Duodenal mucosa (tissue), 2 donors: Measurements from ENCODE around the gene NTRK2.

Source experiments
- H3K27ac ChIP-seq: one replicate; pipeline ENCODE4 v1.7.0; 2013; ENCODE audit warnings: low read depth, low read length
- H3K27me3 ChIP-seq, 2 donors: one replicate each; pipeline ENCODE4 v1.7.0; 2013; ENCODE audit warnings: low read length in 2 of 2, control low read depth in 1 of 2; ENCODE audit not compliant: insufficient read depth in 2 of 2, control insufficient read depth in 1 of 2
- H3K36me3 ChIP-seq, 2 donors: one replicate each; pipeline ENCODE4 v1.7.0; 2013; ENCODE audit warnings: low read length in 2 of 2, control low read depth in 1 of 2; ENCODE audit not compliant: insufficient read depth in 2 of 2, control insufficient read depth in 1 of 2
- H3K4me1 ChIP-seq, 2 donors: one replicate each; pipeline ENCODE4 v1.7.0; 2013; ENCODE audit warnings: low read length in 2 of 2, control low read depth in 1 of 2; ENCODE audit not compliant: insufficient read depth in 2 of 2, control insufficient read depth in 1 of 2
- H3K4me3 ChIP-seq, 2 donors: one replicate each; pipeline ENCODE4 v1.7.0; 2013; ENCODE audit warnings: low read length in 2 of 2, low read depth in 1 of 2
- H3K9ac ChIP-seq, 2 donors: one replicate each; pipeline ENCODE4 v1.7.0; 2013; ENCODE audit warnings: low read length in 2 of 2, low read depth in 1 of 2
- H3K9me3 ChIP-seq, 2 donors: one replicate each; pipeline ENCODE4 v1.7.0; 2013; ENCODE audit warnings: low read length in 2 of 2, control low read depth in 1 of 2; ENCODE audit not compliant: control insufficient read depth in 1 of 2

The NTRK2 gene

GRCh38 chr9:84785792-84786547 lies 116.4 kb downstream of the NTRK2 start:
- Histone ChIP-seq H3K9me3 (no peaks in the 10 kb centered on the region), H3K27ac (no peak overlapping the region), H3K4me3 (no peak overlapping the region), H3K27me3 (no peaks in the 10 kb centered on the region), H3K36me3 (no peaks in the 10 kb centered on the region), H3K4me1 (no peaks in the 10 kb centered on the region), H3K9ac (no peak overlapping the region)

GRCh38 chr9:84788803-84789462 lies 119.4 kb downstream of the NTRK2 start:
- Histone ChIP-seq H3K4me1 (no peaks in the 10 kb centered on the region), H3K27ac (no peak overlapping the region), H3K4me3 (no peak overlapping the region), H3K9ac (no peak overlapping the region), H3K36me3 (no peaks in the 10 kb centered on the region), H3K27me3 (no peaks in the 10 kb centered on the region), H3K9me3 (no peaks in the 10 kb centered on the region)

GRCh38 chr9:84789463-84789830 lies 119.9 kb downstream of the NTRK2 start:
- Histone ChIP-seq H3K9me3 (no peaks in the 10 kb centered on the region), H3K4me1 (no peaks in the 10 kb centered on the region), H3K27me3 (no peaks in the 10 kb centered on the region), H3K27ac (no peak overlapping the region), H3K4me3 (no peak overlapping the region), H3K9ac (no peak overlapping the region), H3K36me3 (no peaks in the 10 kb centered on the region)

- H3K4me3 ChIP-seq, result no peak overlapping the region
- no peaks in the 10 kb centered on the region for H3K36me3 ChIP-seq
- H3K9ac ChIP-seq, result no peak overlapping the region
- H3K27ac ChIP-seq, result no peak overlapping the region
- no peaks in the 10 kb centered on the region for H3K9me3 ChIP-seq
- no peaks in the 10 kb centered on the region for H3K27me3 ChIP-seq
- no peaks in the 10 kb centered on the region for H3K4me1 ChIP-seq
These were observed 122.1 kb downstream of the NTRK2 start for GRCh38 chr9:84791643-84792042.

- Histone ChIP-seq H3K27me3 (no peaks in the 10 kb centered on the region), H3K9ac (no peak overlapping the region), H3K4me3 (no peak overlapping the region), H3K4me1 (no peaks in the 10 kb centered on the region), H3K27ac (no peak overlapping the region), H3K9me3 (no peaks in the 10 kb centered on the region), H3K36me3 (no peaks in the 10 kb centered on the region)
These were observed 123.7 kb downstream of the NTRK2 start for GRCh38 chr9:84793251-84793650.

- no peak overlapping the region for H3K9ac ChIP-seq
- H3K27ac ChIP-seq, result no peak overlapping the region
- H3K4me3 ChIP-seq, result no peak overlapping the region
These were observed 125.6 kb downstream of the NTRK2 start for GRCh38 chr9:84794981-84795637.

GRCh38 chr9:84796404-84796803 lies 126.9 kb downstream of the NTRK2 start:
- no peak overlapping the region for H3K9ac ChIP-seq
- no peak overlapping the region for H3K4me3 ChIP-seq
- no peaks in the 10 kb centered on the region for H3K4me1 ChIP-seq
- H3K9me3 ChIP-seq, result no peaks in the 10 kb centered on the region
- H3K36me3 ChIP-seq, result no peaks in the 10 kb centered on the region
- no peak overlapping the region for H3K27ac ChIP-seq
- no peaks in the 10 kb centered on the region for H3K27me3 ChIP-seq

More at GRCh38 chr9:84794981-84795637, 125.6 kb downstream of the NTRK2 start:
- Histone ChIP-seq H3K27me3 (no peaks in the 10 kb centered on the region), H3K9me3 (no peaks in the 10 kb centered on the region), H3K4me1 (no peaks in the 10 kb centered on the region), H3K36me3 (no peaks in the 10 kb centered on the region)

GRCh38 chr9:84799251-84799650 lies 129.7 kb downstream of the NTRK2 start:
- Histone ChIP-seq H3K9me3 (no peaks in the 10 kb centered on the region), H3K27me3 (no peaks in the 10 kb centered on the region), H3K4me1 (no peaks in the 10 kb centered on the region), H3K27ac (no peak overlapping the region), H3K4me3 (no peak overlapping the region), H3K36me3 (no peaks in the 10 kb centered on the region), H3K9ac (no peak overlapping the region)

GRCh38 chr9:84804951-84805694 lies 135.6 kb downstream of the NTRK2 start:
- no peak overlapping the region for H3K27ac ChIP-seq
- no peaks in the 10 kb centered on the region for H3K27me3 ChIP-seq
- no peaks in the 10 kb centered on the region for H3K4me1 ChIP-seq
- no peaks in the 10 kb centered on the region for H3K36me3 ChIP-seq
- no peak overlapping the region for H3K9ac ChIP-seq
- H3K4me3 ChIP-seq, result no peak overlapping the region
- H3K9me3 ChIP-seq, result no peaks in the 10 kb centered on the region

- no peaks in the 10 kb centered on the region for H3K36me3 ChIP-seq
- H3K27ac ChIP-seq, result no peak overlapping the region
- no peak overlapping the region for H3K9ac ChIP-seq
- H3K9me3 ChIP-seq, result no peaks in the 10 kb centered on the region
- H3K27me3 ChIP-seq, result no peaks in the 10 kb centered on the region
- H3K4me1 ChIP-seq, result no peaks in the 10 kb centered on the region
- no peak overlapping the region for H3K4me3 ChIP-seq
These were observed 137.9 kb downstream of the NTRK2 start for GRCh38 chr9:84807431-84807830.
